Inferior parietal cortex (tissue), 1 donor: ENCODE results near the gene MYLK.
"Not testable (repeated sequence)": the region's sequence is repeated elsewhere in the genome, so short reads cannot be mapped to it uniquely, and the experiment has no call there.

ENCODE experiments used
- DNase-seq: peaks from one replicate; pipeline ENCODE4 v3.0.0-alpha.2; 2016; ENCODE audit errors: extremely low spot score

MYLK gene

DNA sequence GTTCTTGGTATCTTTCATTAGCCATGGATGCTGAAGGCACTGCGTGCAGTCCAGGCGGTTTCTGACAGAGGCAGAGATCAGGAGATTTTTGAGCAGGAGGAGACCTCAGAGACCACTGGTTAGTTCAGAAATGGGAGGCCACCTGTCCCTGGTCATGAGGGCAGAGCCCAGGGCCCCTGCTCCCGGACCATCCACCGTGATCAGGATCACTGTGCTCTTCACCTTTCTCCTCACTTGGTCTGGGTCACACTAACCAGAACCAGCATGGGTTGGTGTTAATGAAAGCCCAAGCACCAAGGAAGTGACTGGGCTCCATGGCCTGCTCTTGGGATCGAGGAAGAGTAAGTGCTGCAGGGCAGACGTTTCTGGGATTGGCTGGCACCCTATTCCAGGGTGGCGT is 257.3 kb downstream of the MYLK start:
- DNase-seq, result no peak

DNA sequence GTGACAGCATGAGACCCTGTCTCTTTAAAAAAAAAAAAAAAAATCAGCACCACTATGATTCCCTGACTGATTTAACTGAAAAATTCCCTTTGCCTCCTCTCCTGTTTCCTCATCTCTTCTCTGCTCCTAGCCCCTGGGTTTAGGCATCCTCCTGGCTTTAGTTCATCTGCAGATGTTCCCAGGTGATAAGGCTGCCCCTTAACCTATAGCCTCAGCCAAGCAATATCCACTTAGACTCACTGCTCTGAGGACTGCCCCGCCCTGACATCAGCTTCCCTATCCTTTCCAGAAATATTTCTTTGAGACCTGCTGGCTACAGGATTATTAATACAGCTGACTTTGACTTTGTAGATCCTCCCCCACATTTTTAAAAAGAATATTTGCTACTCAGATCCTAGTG is 259.8 kb downstream of the MYLK start:
- no peak for DNase-seq

DNA sequence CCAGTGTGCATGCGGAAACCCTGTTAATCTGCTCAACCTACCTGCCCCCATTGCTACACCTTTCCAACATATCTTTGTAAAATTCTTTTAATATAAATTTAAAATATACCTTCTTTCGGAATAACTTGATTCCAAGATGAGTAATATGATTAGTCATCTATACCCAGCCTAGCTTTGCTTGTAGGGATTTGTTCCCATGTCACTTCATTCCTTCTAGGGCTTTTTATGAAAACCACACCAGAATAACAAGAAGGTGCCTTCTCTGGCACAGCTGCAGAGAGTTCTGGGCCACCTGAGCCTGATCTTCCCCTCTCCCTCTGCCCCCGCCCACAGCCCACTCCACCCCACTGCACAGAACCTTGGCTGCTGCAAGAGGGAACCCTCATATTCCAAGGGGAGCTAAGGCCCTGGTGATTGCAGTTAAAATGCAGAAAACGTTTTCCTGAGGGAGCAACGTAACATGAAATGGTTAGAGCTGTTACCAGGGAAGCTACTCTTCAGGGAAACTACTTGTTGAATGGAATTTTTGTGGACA is 260.7 kb downstream of the MYLK start:
- DNase-seq, result no peak

DNA sequence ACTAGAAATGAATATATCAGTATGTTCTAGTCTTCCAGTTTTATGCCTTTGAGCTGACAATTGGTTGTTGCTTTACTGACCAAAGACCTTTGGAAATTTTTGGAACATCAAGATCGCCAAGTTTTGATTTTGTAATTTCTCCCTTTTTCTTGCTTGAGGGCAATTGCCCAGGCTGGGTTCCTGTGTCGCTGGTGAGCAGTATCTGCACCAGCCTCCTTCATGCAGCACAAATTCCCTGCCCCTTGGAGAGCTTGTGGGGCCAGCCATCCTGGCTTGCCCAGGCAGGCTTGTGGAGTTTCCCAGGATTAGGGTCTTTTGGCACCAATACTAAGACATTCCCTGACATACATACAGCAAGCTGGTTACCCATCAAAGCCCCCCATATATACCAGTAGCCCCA is 261.4 kb downstream of the MYLK start:
- no peak for DNase-seq

DNA sequence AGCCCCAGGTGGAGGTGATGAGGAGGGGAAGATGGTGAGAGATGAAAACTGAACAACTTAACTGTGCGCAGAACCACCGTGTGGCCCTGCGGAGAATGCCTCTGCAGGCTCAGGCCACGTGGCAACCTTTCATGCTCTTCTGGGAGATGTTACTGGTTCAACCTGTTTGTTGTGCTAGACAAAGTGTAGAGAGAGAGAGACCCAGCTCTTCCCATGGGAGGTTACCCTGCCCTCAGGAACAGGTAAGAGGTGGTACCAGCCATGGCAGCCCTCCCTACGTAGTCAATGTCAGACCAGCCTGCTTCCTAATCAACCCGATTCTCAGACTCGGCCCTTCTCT is 262.3 kb downstream of the MYLK start:
- DNase-seq, result no peak

DNA sequence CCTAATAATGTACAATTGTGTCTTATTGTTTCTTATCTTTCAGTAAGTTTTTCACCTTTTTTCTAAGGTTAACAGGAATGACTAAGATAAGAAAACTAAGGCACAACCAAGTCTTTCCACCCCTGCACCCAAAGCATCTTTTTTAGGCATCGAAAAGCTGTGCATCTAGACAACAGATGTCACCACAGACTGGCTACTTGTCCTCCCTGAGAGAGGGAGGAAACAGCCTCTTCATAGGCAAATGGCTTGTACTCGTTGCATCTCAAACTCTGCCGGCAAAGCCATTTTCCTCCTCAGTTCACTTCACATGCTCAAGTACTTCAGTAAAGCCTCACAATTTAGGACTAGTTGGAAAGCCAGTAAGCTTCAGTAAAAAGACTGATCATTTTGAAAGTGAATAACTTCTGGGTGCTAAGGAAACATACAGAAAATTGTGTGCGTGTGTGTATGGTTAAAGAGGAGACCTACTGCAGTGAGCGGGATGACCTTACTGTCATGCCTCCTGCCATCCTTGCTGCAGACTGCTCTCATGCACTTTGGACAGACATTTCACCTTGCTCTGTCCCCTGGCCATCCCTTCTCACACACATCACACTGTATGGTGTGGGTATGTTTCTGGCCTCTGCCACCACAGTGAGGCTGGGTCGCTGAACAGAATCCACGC is 262.8 kb downstream of the MYLK start:
- DNase-seq, result peak; percentile 44

DNA sequence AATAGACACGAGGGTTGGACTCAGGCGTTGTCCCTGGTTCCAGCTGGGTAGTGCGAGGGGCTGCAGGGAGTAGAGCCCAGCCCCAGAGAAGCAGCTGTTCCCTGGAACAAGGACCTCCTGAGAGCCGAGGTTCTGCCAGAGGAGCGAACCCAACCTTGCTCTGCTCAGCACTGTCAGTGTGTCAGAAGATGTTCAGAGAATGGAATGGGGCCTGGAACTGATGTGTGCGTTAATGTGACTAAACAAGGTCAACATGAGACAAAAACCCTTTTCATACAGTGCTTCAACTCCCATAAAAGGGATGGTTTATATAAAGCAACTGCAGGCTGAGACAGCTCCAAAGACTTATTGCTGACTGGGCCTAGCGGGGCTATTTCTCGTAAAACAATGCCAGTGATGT is 263.8 kb downstream of the MYLK start:
- peak; percentile 60 for DNase-seq

DNA sequence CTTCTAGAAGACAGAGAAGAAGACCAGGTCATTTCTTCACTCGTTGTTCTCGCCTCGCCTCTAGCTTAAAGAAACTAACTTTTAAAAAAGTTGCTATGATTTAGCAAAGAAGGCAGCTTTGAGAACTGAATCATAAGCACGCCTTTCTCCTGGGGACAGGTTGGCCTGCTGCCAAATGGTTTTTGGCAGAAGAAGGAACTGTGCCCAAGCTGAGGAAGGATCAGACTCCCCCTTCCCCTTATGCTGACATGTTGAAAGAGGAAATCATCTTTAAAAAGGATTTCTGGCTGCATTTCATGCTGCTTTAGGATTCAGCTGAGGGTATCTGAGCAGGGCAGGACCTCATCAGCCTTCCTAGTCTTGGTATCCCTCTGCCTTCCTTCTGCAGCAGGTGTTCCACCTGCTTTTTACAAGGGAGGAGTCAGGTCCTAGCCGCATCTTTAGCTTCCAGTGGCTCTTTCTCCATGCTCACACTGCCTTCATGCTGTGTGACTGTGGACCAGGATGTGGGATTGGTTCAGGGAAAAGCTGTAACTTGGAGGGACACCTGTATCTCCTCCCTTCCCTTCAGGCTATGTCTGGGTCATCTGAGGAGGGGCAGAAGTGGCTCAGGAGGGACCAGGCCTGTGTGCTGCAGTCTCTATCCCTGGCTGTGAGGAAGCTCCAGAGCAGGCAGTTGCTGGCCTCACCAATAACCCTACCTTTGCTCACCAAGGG is 265.2 kb downstream of the MYLK start:
- DNase-seq, result peak; percentile 68

DNA sequence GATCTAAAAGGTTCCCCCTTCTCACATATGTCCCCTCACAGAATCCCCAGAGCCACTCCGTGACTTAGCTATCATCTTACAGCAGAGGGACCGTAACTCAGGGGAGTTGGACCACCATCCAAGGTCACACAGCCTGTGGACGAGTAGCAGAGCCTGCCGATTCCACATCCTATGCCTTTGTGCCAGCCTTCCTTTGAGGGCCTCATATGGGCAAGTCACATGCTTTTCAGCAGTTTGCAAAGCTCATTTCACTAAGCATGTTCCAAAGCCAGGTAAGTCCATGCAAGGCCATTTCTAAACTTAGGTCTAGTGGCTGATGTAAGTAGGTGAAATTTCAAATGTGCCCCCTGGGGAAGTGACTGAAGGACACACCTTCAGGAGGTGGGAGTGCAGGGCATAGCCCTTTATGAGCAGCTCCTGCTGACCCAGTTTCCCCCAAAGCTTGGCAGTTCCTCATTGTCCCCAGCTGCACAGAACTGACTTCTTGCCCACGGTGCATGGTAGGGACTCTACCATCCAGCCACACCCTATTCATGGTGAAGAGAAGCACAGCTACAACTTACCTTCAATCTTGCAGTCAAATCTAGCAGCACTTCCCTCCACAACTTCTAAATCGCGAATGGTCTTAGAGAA is 265.9 kb downstream of the MYLK start:
- DNase-seq, result no peak

DNA sequence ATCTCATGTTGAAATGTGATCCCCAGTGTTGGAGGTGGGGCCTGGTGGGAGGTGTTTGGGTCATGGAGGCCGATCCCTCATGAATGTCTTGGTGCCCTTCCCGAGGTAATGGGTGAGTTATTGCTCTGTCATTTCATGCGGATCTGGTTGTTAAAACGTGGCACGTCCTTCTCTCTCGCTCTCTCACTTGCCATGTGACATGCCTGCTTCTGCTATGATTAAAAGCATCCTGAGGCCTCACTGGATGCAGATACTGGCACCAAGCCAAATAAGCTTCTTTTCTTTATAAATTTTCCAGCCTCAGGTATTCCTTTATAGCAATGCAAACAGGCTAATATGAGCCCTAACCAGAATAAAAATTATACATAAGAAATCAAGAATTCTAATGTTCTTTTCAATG is 267.5 kb downstream of the MYLK start:
- DNase-seq, result no peak

DNA sequence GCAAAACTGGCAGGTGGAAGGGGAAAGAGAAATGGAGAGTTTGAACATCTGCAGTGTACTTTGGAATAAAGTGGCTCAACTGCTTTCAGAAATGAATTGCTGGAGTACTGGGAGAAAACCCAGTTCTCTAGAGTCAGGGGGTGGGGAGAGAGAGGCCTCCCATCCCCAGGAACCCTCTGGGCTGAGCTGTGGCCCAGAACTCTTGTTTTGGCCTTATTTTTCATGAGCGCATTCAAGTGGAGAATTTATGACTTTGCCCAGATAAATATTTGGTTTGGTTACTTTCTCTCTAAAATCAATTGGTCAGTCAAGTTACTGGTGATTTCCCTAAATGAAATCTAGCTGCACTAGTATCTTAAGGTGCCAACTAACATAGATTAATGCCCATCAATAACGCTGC is 270.6 kb downstream of the MYLK start:
- DNase-seq, result no peak

DNA sequence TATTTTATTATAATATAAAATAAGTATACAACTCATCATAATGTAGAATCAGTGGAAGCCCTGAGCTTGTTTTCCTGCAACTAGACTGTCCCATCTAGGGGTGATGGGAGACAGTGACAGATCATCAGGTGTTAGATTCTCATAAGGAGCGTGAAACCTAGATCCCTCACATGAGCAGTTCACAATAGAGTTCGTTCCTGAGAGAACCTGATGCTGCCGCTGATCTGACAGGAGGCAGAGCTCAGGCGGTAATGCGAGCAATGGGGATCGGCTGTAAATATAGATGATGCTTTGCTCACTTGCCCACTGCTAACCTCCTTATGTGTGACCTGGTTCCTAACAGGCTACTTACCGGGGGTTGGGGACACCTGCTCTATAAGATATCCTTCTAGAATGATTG is 272.5 kb downstream of the MYLK start:
- DNase-seq, result not testable (repeated sequence)

DNA sequence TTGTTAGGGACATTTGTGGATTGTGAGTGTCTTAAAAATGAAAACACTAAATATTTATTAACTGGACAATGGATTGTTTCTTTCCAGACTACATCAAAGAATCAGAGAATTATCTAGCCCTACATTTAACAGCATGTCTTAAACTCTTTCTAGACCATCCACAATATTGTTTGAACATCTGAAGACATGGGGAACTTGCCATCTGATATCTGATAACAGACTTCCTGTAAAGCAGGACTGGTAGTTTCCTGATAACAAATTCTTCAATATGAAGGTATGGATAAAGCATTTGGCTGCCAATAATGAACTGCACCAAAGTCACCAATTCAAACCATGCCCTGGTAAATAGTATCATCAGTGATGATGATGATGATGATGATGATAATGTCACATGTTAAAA is 273.1 kb downstream of the MYLK start:
- DNase-seq, result no peak

DNA sequence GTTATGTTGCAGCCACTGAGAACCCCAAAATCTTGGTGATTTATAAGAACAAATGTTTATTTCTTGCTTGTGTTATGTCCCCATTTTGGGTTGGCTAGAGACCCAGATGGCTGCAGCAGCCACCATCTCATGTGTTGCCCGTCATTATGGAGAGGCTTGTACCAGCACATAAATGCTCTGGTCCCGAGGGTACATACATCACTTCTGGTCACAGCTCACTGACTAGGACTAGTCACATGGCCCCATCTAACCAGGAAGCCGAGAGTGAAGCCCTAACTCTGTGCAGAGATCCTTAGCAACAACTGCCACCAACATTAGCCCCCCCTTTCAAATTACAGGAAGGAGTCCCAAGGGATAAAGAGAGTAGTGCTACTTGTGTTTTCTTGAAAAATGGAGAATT is 273.8 kb downstream of the MYLK start:
- no peak for DNase-seq

DNA sequence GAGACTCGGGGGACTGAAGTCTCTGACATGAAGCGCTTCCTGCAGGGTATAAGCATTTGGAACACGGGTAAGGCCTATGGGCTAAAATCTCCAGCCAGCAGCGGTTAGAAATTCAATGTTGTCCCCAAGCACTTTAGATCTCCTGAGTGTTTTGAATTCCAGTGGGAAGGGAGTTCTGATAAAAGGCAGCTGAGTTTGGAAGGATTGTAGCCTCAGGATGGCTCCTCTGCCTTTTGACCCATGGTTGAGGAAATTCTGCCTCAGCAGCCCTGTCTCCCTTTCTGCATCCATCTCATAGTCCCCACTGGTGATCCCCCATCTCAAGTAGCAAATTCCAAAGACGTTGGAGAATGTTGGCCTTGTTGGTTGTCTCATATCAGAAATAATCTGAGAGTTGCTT is 275.1 kb downstream of the MYLK start:
- no peak for DNase-seq

DNA sequence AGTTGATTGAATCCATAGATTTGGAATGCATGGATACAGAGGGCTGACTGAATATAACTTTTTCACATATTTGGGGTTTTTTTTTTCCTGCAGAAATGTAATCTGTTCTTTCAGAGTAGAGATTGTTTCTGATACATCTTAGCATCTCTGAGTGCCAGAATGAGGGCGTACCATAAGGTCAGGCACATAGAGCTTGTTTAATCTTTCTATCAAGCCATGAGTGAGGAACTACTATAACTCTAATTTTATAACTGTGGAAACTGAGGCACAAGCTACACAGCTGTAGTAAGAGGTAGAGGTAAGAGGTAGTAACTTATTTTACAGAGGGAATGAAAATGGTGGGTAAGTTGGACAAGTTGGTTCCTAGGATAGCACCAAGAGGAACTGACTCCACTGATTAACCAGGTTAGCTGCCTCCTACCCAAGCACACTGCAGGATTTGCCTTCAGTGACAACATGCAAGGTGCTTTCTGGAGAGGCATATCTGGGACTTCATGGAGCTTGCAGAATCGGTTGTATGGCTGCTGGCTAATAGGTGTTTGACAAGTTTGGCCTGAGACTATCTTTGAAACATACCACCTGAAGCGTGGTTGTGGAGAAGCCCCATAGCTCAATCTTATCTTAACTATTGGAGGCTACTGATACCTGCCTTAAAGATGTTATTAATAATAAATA is 275.7 kb downstream of the MYLK start:
- DNase-seq, result no peak

DNA sequence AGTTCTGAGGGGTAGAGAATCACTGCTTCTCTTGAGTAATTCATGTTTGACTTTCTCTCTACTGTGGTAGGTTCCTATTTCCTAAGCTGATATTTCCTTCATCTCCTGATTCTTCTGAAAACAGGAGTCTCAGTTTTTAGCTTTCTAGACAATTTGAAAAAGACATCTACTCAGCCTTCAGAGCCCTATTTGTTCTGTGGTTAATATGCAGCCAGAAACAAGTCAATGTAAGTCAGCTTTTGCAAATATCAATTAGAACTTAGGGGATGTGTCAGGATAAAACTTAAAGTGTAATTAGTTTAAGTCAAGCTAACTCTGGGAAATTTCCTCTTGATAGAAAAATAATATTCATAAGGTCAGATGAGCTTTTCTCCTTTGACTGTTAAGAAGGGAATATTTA is 277.6 kb downstream of the MYLK start:
- DNase-seq, result no peak

DNA sequence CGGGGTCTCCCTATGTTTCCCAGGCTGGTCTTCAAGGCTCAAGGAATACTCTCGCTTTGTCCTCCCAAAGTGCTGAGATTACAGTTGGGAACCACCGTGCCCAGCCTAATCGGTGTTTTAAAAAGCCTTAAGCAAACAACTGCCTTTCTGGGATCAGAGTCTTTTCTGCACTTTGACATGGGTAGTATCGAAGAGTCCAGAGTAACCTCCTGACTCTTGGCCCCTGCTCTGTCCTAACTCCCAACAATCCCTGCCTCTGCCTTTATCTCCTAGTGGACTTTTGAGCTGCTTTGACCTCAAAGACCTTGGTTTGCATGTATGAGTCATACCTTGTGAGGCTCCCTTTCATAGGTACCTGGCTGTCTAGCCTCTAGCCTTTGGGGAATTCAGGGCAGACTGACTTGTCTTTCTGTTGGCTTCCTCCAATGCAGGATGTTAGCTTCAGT is 278.3 kb downstream of the MYLK start:
- no peak for DNase-seq

DNA sequence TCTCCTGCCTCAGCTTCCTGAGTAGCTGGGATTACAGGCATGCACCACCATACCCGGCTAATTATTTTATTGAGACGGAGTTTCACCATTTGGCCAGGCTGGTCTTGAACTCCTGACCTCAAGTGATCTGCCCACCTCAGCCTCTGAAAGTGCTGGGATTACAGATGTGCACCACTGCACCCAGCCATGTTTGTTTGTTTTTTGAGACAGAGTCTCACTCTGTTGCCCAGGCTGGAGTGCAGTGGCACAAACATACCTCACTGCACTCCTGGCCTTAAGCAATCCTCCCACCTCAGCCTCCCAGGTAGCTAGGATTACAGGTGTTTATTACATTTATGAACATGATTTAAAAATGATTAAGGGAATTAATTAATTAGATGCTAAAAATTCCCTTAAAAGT is 281.0 kb downstream of the MYLK start:
- not testable (repeated sequence) for DNase-seq

DNA sequence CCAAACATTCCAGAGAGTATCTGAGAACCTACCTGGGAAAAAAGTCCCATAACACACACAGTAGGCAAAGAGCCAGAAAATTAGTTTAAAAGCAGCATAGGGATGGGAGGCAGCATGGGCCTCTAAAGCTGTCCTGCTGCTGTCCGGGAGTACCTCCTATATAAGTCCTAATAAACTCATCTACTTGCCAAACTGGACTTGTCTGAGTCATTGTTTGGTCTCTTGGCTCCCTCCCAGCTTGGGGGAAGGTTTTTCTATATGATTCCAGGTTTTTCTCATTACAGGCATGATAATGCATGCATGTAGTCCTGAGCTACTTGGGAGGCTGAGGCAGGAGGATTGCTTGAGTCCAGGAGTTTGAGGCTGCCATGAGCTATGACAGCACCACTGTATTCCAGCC is 281.8 kb downstream of the MYLK start:
- DNase-seq, result no peak

DNA sequence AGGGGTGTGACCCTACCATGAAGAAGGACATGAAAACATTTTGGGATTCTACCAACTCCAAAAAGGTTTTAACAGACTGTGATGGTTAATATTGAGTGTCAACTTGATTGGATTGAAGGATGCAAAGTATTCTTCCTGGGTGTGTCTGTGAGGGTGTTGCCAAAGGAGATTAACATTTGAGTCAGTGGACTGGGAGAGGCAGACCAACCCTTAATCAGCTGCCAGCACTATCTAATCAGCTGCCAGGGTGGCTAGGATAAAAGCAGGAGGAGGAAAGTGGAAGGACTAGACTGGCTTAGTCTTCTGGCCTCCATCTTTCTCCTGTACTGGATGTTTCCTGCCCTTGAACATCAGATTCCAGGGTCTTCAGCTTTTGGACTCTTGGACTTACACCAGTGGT is 283.3 kb downstream of the MYLK start:
- not testable (repeated sequence) for DNase-seq

DNA sequence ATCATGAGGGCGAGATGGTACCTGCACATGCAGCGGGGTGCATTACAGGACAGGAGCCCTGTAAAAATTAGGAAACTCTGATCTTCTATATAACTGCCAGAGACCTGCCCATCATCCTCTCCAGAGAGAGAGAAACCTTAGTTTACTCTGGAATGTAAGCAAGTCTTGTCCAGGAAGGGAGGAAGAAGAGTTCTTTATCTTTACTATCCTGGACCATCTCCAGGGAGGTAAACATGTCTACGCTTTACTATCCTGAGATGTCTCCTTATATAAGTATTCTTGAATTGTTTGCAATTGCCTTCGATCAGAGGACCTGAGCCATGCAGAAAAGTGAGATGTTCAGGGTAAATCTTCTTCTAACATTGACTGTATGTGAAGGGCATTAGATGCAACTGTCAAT is 286.6 kb downstream of the MYLK start:
- DNase-seq, result no peak
